HepG2 (cell line): ENCODE measurements around the gene CFAP97. TPM values are rescaled to one million over a fixed set of nuclear protein-coding genes. Genes with fewer than 3 reads are reported as not detected.

Experiments used
- EEA1 ChIP-seq: sonication (generic); formaldehyde crosslinking; IDR thresholded peaks from 2 replicates; pipeline ENCODE4 v1.5.1; 2020; ENCODE audit warnings: mild to moderate bottlenecking, missing genetic modification reagents, borderline replicate concordance
- EZH2 ChIP-seq: conservative IDR thresholded peaks from 2 replicates; pipeline ENCODE4 v1.6.1; 2012; ENCODE audit warnings: mild to moderate bottlenecking, low read depth, low read length, moderate library complexity
- FOXK2 ChIP-seq: fragments of 450-650 bp; IDR thresholded peaks from 2 replicates; pipeline ENCODE4 v1.6.1; 2016
- HDAC1 ChIP-seq: sonication (generic); formaldehyde crosslinking; IDR thresholded peaks from 2 replicates; pipeline ENCODE4 v1.5.1; 2020; ENCODE audit warnings: mild to moderate bottlenecking, missing genetic modification reagents
- HMG20B ChIP-seq: conservative IDR thresholded peaks from 2 replicates; pipeline ENCODE4 v1.6.1; 2016; ENCODE audit warnings: missing genetic modification reagents, missing compliant biosample characterization
- KAT7 ChIP-seq: IDR thresholded peaks from 2 replicates; pipeline ENCODE4 v1.6.1; 2018; ENCODE audit warnings: borderline replicate concordance, missing compliant biosample characterization
- KLF9 ChIP-seq: IDR thresholded peaks from 2 replicates; pipeline ENCODE4 v1.6.1; 2016; ENCODE audit warnings: low read depth
- SMAD1 ChIP-seq: sonication (generic); formaldehyde crosslinking; IDR thresholded peaks from 2 replicates; pipeline ENCODE4 v1.4.0; 2020; ENCODE audit warnings: missing genetic modification reagents, low read depth, mild to moderate bottlenecking, borderline replicate concordance
- SMAD9 ChIP-seq: sonication (generic); formaldehyde crosslinking; IDR thresholded peaks from 2 replicates; pipeline ENCODE4 v1.5.1; 2020; ENCODE audit warnings: mild to moderate bottlenecking, missing genetic modification reagents
- SMC3 ChIP-seq: IDR thresholded peaks from 2 replicates; pipeline ENCODE4 v1.6.1; 2011; ENCODE audit warnings: low read length, improper control_type of control experiment
- SPEN ChIP-seq: sonication (generic); formaldehyde crosslinking; IDR thresholded peaks from 2 replicates; pipeline ENCODE4 v1.5.1; 2020; ENCODE audit warnings: low read depth, mild to moderate bottlenecking, missing genetic modification reagents
- TAF1 ChIP-seq: sonication (generic); formaldehyde crosslinking; IDR thresholded peaks from 2 replicates; pipeline ENCODE4 v1.4.0; 2020; ENCODE audit warnings: missing genetic modification reagents
- TCF7L2 ChIP-seq: IDR thresholded peaks from 2 replicates; pipeline ENCODE4 v1.6.1; 2011; ENCODE audit warnings: mild to moderate bottlenecking, low read depth, low read length, moderate library complexity
- THAP11 ChIP-seq: IDR thresholded peaks from 2 replicates; pipeline ENCODE4 v1.6.1; 2016; ENCODE audit warnings: missing biosample characterization, missing genetic modification reagents
- ZBTB21 ChIP-seq: sonication (generic); formaldehyde crosslinking; IDR thresholded peaks from 2 replicates; pipeline ENCODE4 v1.4.0; 2020; ENCODE audit warnings: missing genetic modification reagents
- ZEB1 ChIP-seq: IDR thresholded peaks from 2 replicates; pipeline ENCODE4 v1.6.1; 2012; ENCODE audit warnings: mild to moderate bottlenecking, low read depth, inconsistent platforms; ENCODE audit not compliant: insufficient replicate concordance
- ZFP1 ChIP-seq: IDR thresholded peaks from 2 replicates; pipeline ENCODE4 v1.6.1; 2016
- ZNF20 ChIP-seq: sonication (generic); formaldehyde crosslinking; IDR thresholded peaks from 2 replicates; pipeline ENCODE4 v1.4.0; 2020; ENCODE audit warnings: mild to moderate bottlenecking, moderate library complexity, missing genetic modification reagents
- ZNF33A ChIP-seq: sonication (generic); formaldehyde crosslinking; IDR thresholded peaks from 2 replicates; pipeline ENCODE4 v1.5.1; 2020; ENCODE audit warnings: missing genetic modification reagents, mild to moderate bottlenecking, moderate library complexity, borderline replicate concordance
- ZNF430 ChIP-seq: sonication (generic); formaldehyde crosslinking; IDR thresholded peaks from 2 replicates; pipeline ENCODE4 v1.9.0; 2021; ENCODE audit warnings: mild to moderate bottlenecking, missing genetic modification reagents
- ZNF567 ChIP-seq: sonication (generic); formaldehyde crosslinking; IDR thresholded peaks from 2 replicates; pipeline ENCODE4 v1.8.1; 2023; ENCODE audit warnings: mild to moderate bottlenecking, missing genetic modification reagents, borderline replicate concordance
- ZNF616 ChIP-seq: sonication (generic); formaldehyde crosslinking; IDR thresholded peaks from 2 replicates; pipeline ENCODE4 v1.5.0; 2020; ENCODE audit warnings: low read depth, mild to moderate bottlenecking, missing genetic modification reagents
- ZNF747 ChIP-seq: sonication (generic); formaldehyde crosslinking; IDR thresholded peaks from 2 replicates; pipeline ENCODE4 v1.8.1; 2023; ENCODE audit warnings: missing genetic modification reagents, mild to moderate bottlenecking, borderline replicate concordance
- ZNF782 ChIP-seq: sonication (generic); formaldehyde crosslinking; IDR thresholded peaks from 2 replicates; pipeline ENCODE4 v1.4.0; 2020; ENCODE audit warnings: missing genetic modification reagents, mild to moderate bottlenecking, borderline replicate concordance
- polyA plus RNA-seq, 8 experiments: library from polyadenylated mRNA; depleted of rRNA in 3 of 8; stranded (reverse) in 7 of 8; unstranded in 1 of 8; fragments of >200 nt; fragmentation: Illumina TruSeq in 4 of 8; extraction: Trizol in 4 of 8; gene quantifications; 2 replicates each; pipeline versions ENCODE4 v1.2.1 to v1.2.3, GENCODE V29; 2011 to 2016; ENCODE audit warnings: low read depth in 4 of 8, missing spikeins in 1 of 8, mixed read lengths in 1 of 8; ENCODE audit not compliant: insufficient read depth in 1 of 8
- total RNA-seq, 5 experiments: library from RNA; depleted of rRNA; stranded (reverse); fragments of >200 nt; fragmentation: Illumina TruSeq; extraction: Trizol; gene quantifications; 2 replicates each; pipeline ENCODE4 v1.2.3, GENCODE V29; 2016; ENCODE audit warnings: low read depth in 1 of 5
- TF ChIP-seq, protein P1 (sequence below), 2 experiments: sonication (generic) in 1 of 2; formaldehyde crosslinking in 1 of 2; IDR thresholded peaks; 2 replicates each; pipeline versions ENCODE4 v1.4.0 to v1.6.1; 2018 to 2020; ENCODE audit warnings: missing genetic modification reagents in 2 of 2, borderline replicate concordance in 1 of 2, low read depth in 1 of 2, mild to moderate bottlenecking in 1 of 2, missing biosample characterization in 1 of 2
- TF ChIP-seq, protein P2 (sequence below): sonication (generic); formaldehyde crosslinking; IDR thresholded peaks from 2 replicates; pipeline ENCODE4 v1.4.0; 2020; ENCODE audit warnings: mild to moderate bottlenecking, missing genetic modification reagents
- TF ChIP-seq, protein P3 (sequence below): sonication (generic); formaldehyde crosslinking; IDR thresholded peaks from 2 replicates; pipeline ENCODE4 v1.5.0; 2020; ENCODE audit warnings: missing genetic modification reagents
- TF ChIP-seq, protein P4 (sequence below): sonication (generic); formaldehyde crosslinking; IDR thresholded peaks from 2 replicates; pipeline ENCODE4 v1.5.1; 2020; ENCODE audit warnings: mild to moderate bottlenecking, missing genetic modification reagents, moderate library complexity

The CFAP97 gene
- total and polyA plus RNA-seq, 2 of the 13 experiments (the other 11 are each of a cell fraction or from before 2014, with no cell fraction given) = 32.1 to 44.4 TPM

DNA sequence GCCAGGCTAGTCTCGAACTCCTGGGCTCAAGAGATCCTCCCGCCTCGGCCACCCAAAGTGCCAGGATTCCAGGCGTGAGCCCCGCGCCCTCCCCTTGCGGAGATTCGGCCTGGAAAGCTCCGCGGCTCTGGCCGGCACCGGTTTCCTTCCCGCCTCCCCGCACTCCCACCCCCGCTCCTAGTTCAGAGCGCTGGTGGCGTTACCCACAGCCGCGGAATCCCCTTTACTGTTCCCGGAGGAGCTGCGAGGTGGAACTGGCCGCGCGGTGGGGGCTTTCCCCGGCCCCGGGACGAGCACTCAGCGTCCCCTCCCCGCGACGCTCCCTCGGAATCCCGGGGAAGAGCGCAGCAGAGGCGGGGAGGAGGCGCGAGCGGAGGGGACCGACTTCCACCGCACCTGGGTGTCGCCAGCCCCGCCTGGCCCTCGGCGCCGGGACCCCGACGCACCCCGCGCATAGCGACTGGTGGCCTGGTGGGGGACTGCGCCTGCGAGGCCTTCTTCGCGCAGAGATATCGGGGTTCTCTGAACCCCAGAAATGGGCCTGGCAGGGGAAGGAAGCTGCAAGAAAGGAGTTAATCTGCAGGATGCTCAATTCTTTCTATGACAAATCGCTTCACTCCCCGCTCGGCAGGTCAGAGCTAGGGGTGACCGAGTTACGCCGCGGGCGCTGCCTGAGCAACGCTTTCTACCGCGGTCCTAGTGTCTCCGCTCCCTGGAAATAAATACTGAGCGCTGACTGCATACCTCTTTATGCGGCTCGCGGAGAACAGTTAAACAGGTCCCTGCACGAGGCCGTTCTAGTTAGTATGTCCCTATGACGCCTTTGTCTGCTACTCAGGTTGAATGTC lies 75.3 kb downstream of the CFAP97 start (continued):
- TF ChIP-seq, protein P1, sequence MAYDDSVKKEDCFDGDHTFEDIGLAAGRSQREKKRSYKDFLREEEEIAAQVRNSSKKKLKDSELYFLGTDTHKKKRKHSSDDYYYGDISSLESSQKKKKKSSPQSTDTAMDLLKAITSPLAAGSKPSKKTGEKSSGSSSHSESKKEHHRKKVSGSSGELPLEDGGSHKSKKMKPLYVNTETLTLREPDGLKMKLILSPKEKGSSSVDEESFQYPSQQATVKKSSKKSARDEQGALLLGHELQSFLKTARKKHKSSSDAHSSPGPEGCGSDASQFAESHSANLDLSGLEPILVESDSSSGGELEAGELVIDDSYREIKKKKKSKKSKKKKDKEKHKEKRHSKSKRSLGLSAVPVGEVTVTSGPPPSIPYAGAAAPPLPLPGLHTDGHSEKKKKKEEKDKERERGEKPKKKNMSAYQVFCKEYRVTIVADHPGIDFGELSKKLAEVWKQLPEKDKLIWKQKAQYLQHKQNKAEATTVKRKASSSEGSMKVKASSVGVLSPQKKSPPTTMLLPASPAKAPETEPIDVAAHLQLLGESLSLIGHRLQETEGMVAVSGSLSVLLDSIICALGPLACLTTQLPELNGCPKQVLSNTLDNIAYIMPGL (CRISPR knock-in tag; IDR thresholded peaks at IDR 0.05; ENCODE audit: borderline replicate concordance in 1 of 2, low read depth in 1 of 2) = no peak
- TF ChIP-seq ZNF567 (CRISPR knock-in tag) (no peak), EEA1 (CRISPR knock-in tag) (no peak), ZNF747 (CRISPR knock-in tag) (no peak), HMG20B (CRISPR knock-in tag) (no peak), ZFP1 (CRISPR knock-in tag) (no peak), HDAC1 (CRISPR knock-in tag) (no peak), SMAD9 (no peak), KAT7 (CRISPR knock-in tag) (no peak), TCF7L2 (no peak), EZH2 (peak; percentile 71; the same call in 1 of the 2 replicates), ZNF430 (CRISPR knock-in tag) (no peak), TAF1 (CRISPR knock-in tag) (no peak), SMC3 (no peak), FOXK2 (no peak), SPEN (CRISPR knock-in tag) (no peak), KLF9 (CRISPR knock-in tag) (no peak), SMAD1 (no peak), ZNF616 (CRISPR knock-in tag) (no peak), ZNF33A (CRISPR knock-in tag) (no peak), ZNF20 (CRISPR knock-in tag) (no peak), ZEB1 (no peak), ZBTB21 (no peak), THAP11 (CRISPR knock-in tag) (no peak), ZNF782 (CRISPR knock-in tag) (no peak)
- TF ChIP-seq, protein P2, sequence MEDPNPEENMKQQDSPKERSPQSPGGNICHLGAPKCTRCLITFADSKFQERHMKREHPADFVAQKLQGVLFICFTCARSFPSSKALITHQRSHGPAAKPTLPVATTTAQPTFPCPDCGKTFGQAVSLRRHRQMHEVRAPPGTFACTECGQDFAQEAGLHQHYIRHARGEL (CRISPR knock-in tag) = no peak
- TF ChIP-seq, protein P3, sequence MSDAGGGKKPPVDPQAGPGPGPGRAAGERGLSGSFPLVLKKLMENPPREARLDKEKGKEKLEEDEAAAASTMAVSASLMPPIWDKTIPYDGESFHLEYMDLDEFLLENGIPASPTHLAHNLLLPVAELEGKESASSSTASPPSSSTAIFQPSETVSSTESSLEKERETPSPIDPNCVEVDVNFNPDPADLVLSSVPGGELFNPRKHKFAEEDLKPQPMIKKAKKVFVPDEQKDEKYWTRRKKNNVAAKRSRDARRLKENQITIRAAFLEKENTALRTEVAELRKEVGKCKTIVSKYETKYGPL = no peak
- TF ChIP-seq, protein P4, sequence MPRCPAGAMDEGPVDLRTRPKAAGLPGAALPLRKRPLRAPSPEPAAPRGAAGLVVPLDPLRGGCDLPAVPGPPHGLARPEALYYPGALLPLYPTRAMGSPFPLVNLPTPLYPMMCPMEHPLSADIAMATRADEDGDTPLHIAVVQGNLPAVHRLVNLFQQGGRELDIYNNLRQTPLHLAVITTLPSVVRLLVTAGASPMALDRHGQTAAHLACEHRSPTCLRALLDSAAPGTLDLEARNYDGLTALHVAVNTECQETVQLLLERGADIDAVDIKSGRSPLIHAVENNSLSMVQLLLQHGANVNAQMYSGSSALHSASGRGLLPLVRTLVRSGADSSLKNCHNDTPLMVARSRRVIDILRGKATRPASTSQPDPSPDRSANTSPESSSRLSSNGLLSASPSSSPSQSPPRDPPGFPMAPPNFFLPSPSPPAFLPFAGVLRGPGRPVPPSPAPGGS (CRISPR knock-in tag) = no peak
